Common myeloid progenitor, CD34-positive (primary cell): ENCODE measurements around the gene POU3F1.
A peak's percentile ranks its signal among the peaks of the same experiment; 100 is the strongest.

ENCODE experiments used
- CTCF ChIA-PET: fragments of 350-600 bp; sonication (Branson Sonifier 250); formaldehyde crosslinking; loops from one replicate; lab custom pipeline; 2021; ENCODE audit warnings: antibody characterized with exemption; lab: Charles Lee
- POLR2A ChIA-PET: fragments of 350-600 bp; sonication (Branson Sonifier 250); formaldehyde crosslinking; loops from one replicate; lab custom pipeline; 2021; ENCODE audit warnings: antibody characterized with exemption; lab: Charles Lee
- DNase-seq, 3 donors: peaks; one replicate each; pipeline versions ENCODE4 v3.0.0 to v3.0.0-alpha.2; 2013
- H3K27ac ChIP-seq, 2 experiments: 1 replicate in 1 of 2; 2 replicates in 1 of 2; pipeline ENCODE4 v1.7.0; 2013; ENCODE audit warnings: inconsistent platforms in 2 of 2, low read length in 2 of 2, mild to moderate bottlenecking in 2 of 2, low read depth in 1 of 2, moderate library complexity in 1 of 2; ENCODE audit not compliant: severe bottlenecking in 2 of 2, insufficient read depth in 1 of 2, poor library complexity in 1 of 2
- H3K27me3 ChIP-seq, 5 experiments: replicated peaks in 2 of 5; 1 replicate in 3 of 5; 2 replicates in 2 of 5; pipeline versions ENCODE4 v1.6.1 to v1.7.0; 2013; ENCODE audit warnings: low read length in 4 of 5, mild to moderate bottlenecking in 2 of 5, moderate library complexity in 2 of 5, inconsistent platforms in 1 of 5; ENCODE audit not compliant: insufficient read depth in 5 of 5, control insufficient read depth in 4 of 5
- H3K36me3 ChIP-seq, 4 experiments: 1 replicate in 2 of 4; 2 replicates in 2 of 4; pipeline versions ENCODE4 v1.6.1 to v1.7.0; 2013; ENCODE audit warnings: low read length in 3 of 4, control low read depth in 1 of 4, mild to moderate bottlenecking in 1 of 4; ENCODE audit not compliant: control insufficient read depth in 4 of 4, insufficient read depth in 4 of 4
- H3K4me1 ChIP-seq, 4 experiments: 1 replicate in 3 of 4; 2 replicates in 1 of 4; pipeline versions ENCODE4 v1.6.1 to v1.7.1; 2013; ENCODE audit warnings: low read length in 3 of 4, mild to moderate bottlenecking in 3 of 4, control low read depth in 1 of 4, inconsistent platforms in 1 of 4, moderate library complexity in 1 of 4; ENCODE audit not compliant: control insufficient read depth in 4 of 4, insufficient read depth in 4 of 4; ENCODE audit errors: control extremely low read depth in 1 of 4
- H3K4me3 ChIP-seq, 7 experiments: 1 replicate in 4 of 7; 2 replicates in 3 of 7; pipeline versions ENCODE4 v1.5.1 to v1.7.0; 2013; ENCODE audit warnings: mild to moderate bottlenecking in 7 of 7, low read length in 6 of 7, moderate library complexity in 6 of 7, inconsistent platforms in 2 of 7, low read depth in 2 of 7, control low read depth in 1 of 7; ENCODE audit not compliant: insufficient read depth in 4 of 7, control insufficient read depth in 1 of 7; ENCODE audit errors: extremely low read depth in 1 of 7
- H3K9me3 ChIP-seq, 5 experiments: 1 replicate in 4 of 5; 2 replicates in 1 of 5; pipeline versions ENCODE4 v1.6.1 to v1.7.1; 2013; ENCODE audit warnings: low read length in 4 of 5, mild to moderate bottlenecking in 2 of 5, inconsistent platforms in 1 of 5, low read depth in 1 of 5, moderate library complexity in 1 of 5; ENCODE audit not compliant: control insufficient read depth in 4 of 5, insufficient read depth in 2 of 5; ENCODE audit errors: control extremely low read depth in 1 of 5
- WGBS: methylation state at CpG from one replicate; pipeline ENCODE4 v1.1.5; 2013; ENCODE audit not compliant: insufficient coverage; 5-methylcytosine and 5-hydroxymethylcytosine counted together

Gene POU3F1

DNA sequence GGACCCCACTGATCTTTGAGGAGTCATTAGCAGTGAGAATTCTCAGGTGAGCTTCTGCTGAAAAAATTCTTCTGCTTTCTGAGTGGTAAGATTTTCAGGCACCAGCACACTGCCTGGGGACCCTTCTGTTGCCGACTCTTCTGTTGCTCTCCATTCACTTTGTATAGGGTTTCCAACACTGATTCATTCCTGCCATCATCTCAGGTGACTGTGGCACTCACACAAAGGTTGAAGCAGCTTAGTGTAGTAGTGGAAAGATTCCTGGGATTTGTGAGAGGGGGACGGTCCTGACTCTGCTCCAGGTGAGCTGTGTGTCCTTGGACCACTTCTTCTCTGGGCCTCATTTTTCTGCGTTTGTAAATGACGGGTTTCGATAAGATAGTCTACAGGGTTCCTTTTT, 24.6 kb downstream of the POU3F1 start:
- no peak for DNase-seq
- CTCF ChIA-PET = interaction anchor here (3.4 to 23.3 kb wide), 3 partner anchors 13 to 25 kb away, joined by 18 to 445 read pairs (median 25); partner anchors contain the start of gene SF3A3
- POLR2A ChIA-PET = no interaction called here
- no peaks in the 10 kb centered on the region for H3K9me3 ChIP-seq
- H3K27me3 ChIP-seq = no peaks in the 10 kb centered on the region
- peaks cover 3 to 18% (median 9%) of the 10 kb centered on the region in 4 experiments for H3K4me1 ChIP-seq
- peaks cover 22 to 83% (median 68%) of the 10 kb centered on the region in 4 experiments for H3K36me3 ChIP-seq
- 100% methylated on average over 5 of the region's 5 CpGs for WGBS
- H3K4me3 ChIP-seq = no peak overlapping the region
- H3K27ac ChIP-seq = no peak overlapping the region

DNA sequence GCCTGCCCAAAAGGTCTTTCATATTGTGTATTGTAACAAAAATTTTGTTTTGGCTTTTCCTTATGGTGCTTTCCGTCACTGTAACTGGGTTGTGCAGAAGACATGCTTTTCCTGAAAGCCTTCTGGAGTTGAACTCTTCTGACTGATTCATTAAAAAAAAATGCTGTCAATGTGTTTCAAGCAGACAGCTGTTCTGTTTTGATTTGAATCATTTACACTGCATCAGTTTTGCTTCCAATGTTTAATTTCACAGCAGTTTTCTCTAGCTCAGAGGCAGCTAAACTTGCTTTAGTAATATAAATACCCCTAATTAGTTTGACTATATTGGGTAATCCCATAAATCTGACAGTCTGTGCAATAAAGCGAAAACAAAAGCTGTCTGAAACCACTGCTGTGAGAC, 26.2 kb downstream of the POU3F1 start:
- 100% methylated on average over 2 of the region's 2 CpGs for WGBS
- ChIA-PET POLR2A (interaction anchor here (0.6 kb wide), 1 partner anchor 15 kb away, joined by 5 read pairs; the partner anchor contains the start of gene FHL3), CTCF (interaction anchor here (0.6 to 23.3 kb wide), 8 partner anchors 8 to 817 kb away, joined by 3 to 445 read pairs (median 13); partner anchors contain the start of gene SF3A3)
- no peaks in the 10 kb centered on the region for H3K27me3 ChIP-seq
- no peaks in the 10 kb centered on the region for H3K9me3 ChIP-seq
- H3K36me3 ChIP-seq = peaks cover 22 to 89% (median 73%) of the 10 kb centered on the region in 4 experiments
- H3K27ac ChIP-seq = no peak overlapping the region
- H3K4me1 ChIP-seq = peaks cover 0 to 10% (median 3%) of the 10 kb centered on the region in 4 experiments
- DNase-seq = no peak
- H3K4me3 ChIP-seq = no peak overlapping the region

DNA sequence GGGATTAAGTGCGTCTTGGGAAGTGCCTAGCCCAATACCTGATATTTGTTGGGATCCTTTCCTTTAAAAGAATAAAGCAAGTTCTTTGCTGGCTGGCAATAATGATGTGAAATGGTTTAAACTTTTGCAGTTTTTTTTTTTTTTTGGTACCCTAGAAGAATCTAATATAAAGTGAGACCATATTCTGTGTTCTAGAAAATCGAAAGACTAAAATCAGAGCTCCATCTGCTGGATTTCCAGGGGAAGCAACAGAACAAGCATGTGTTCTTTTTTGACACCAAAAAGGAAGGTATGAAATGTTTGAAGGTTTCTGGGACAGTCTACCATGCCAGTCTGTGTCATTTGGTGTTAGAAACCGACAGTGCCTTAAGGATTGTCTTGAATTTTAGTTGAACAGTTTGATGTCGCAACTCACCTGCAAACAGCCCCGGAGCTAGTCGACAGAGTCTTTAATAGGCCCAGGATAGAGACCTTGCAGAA, 27.7 kb downstream of the POU3F1 start:
- Histone ChIP-seq H3K27ac (no peak overlapping the region), H3K9me3 (no peaks in the 10 kb centered on the region), H3K27me3 (no peaks in the 10 kb centered on the region), H3K36me3 (peaks cover 22 to 86% (median 65%) of the 10 kb centered on the region in 4 experiments), H3K4me1 (peaks cover 0 to 20% (median 9%) of the 10 kb centered on the region in 4 experiments), H3K4me3 (no peak overlapping the region)
- ChIA-PET CTCF (interaction anchor here (0.9 to 23.3 kb wide), 7 partner anchors 9 to 818 kb away, joined by 3 to 445 read pairs (median 8); partner anchors contain the start of gene SF3A3), POLR2A (interaction anchor here (0.6 to 1.4 kb wide), 5 partner anchors 19 to 28 kb away, joined by 3 to 7 read pairs (median 4); no protein-coding TSS in a partner anchor)
- WGBS = 87% methylated on average over 4 of the region's 6 CpGs
- peak in 2 of 3 donors; percentile 71 to 75 for DNase-seq

DNA sequence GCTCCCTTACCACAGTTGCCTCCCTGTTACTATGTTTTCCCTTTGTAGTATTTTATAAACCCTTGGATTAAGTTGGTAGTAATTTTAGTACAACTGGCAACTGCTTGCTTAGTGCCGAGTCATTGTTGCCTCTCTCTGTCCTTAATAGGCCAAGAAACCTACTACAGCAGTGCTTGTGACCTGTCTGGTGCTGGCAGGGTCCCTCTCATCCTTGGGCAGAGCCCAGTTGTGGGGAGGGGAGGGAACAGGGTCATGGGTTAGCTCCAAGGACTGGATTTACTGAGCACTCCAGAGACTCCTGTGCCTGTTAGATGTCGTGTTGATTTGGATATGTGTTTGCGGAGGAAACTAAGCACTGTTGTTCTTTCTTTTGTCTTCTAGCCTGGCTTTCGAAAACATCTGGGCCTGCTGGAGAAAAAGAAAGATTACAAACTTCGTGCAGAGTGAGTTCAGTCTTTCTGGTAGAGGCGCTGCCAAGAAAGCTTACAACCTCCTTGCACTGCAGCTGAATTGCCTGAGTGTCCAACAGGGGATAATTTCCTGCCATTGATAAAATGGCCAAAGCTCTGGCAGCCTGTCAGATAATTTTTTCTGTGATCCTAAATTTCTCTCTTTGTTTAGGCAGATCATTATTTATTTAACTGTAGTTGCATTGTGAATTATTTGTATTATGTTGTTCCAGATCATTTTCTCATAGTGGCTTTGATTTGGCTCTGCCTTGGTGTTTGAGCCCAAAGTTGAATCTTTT, 30.4 kb downstream of the POU3F1 start:
- H3K9me3 ChIP-seq = no peaks in the 10 kb centered on the region
- 68% methylated on average over 4 of the region's 6 CpGs for WGBS
- peaks cover 4 to 40% (median 24%) of the 10 kb centered on the region in 4 experiments for H3K4me1 ChIP-seq
- CTCF ChIA-PET = interaction anchor here (0.7 to 23.3 kb wide), 4 partner anchors 9 to 31 kb away, joined by 3 to 445 read pairs (median 4); partner anchors contain the start of gene SF3A3
- peak overlapping the region in 1 of 2 experiments; percentile 56 for H3K27ac ChIP-seq
- H3K27me3 ChIP-seq = no peaks in the 10 kb centered on the region
- no peak for DNase-seq
- peaks cover 10 to 61% (median 45%) of the 10 kb centered on the region in 4 experiments for H3K36me3 ChIP-seq
- no peak overlapping the region for H3K4me3 ChIP-seq
- POLR2A ChIA-PET = no interaction called here

DNA sequence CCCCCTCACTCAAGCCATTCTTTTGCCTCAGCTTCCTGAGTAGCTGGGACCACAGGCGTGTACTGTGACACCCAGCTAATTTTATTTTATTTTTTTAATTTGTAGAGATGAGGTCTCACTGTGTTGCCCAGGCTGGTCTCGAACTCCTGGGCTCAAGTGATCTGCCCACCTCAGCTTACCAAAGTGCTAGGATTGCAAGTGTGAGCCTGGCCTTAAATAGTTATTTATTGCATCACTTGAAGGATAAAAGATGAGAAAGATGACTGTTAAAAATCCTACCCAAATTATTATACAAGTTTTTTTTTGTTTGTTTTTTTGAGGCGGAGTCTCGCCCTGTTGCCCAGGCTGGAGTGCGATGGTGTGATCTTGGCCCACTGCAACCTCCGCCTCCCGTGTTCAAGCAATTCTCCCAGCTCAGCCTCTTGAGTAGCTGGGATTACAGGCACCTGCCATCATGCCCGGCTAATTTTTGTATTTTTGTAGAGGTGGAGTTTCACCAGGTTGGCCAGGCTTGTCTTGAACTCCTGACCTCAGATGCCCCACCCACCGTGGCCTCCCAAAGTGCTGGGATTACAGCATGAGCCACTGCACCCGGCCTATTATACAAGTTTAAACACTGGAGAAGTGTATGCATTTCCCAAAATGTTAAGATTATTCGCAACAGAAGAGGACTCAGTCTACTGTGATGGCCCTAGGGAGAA, 31.7 kb downstream of the POU3F1 start:
- H3K36me3 ChIP-seq = peaks cover 2 to 50% (median 37%) of the 10 kb centered on the region in 4 experiments
- ChIA-PET POLR2A (no interaction called here), CTCF (interaction anchor here (1.2 to 23.3 kb wide), 3 partner anchors 9 to 18 kb away, joined by 7 to 445 read pairs (median 8); partner anchors contain the start of gene SF3A3)
- WGBS = 94% methylated on average over 8 of the region's 11 CpGs
- no peaks in the 10 kb centered on the region for H3K27me3 ChIP-seq
- no peak overlapping the region for H3K4me3 ChIP-seq
- no peaks in the 10 kb centered on the region for H3K9me3 ChIP-seq
- no peak for DNase-seq
- H3K4me1 ChIP-seq = peaks cover 6 to 51% (median 32%) of the 10 kb centered on the region in 4 experiments
- H3K27ac ChIP-seq = peak overlapping the region; percentile 0 to 96

DNA sequence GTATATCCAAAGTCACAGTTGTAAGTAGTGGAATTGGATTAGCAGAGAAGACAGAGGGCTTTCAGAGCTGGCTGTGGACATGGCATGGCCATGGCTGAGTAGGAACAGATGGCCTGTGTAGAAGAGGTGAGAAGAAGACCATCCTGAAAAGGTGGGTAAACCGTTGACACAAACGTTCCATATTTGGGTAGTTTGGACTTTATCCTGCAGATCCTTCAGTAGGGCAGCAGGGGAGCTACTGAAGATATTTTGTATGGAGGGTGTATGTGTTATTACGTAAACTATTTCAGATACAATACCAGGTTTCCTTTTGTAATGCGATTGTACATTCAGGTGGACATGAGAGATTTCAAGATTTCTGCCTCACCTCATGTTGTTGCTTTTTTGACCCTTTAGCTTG, 32.4 kb downstream of the POU3F1 start:
- ChIA-PET CTCF (interaction anchor here (1.1 to 23.3 kb wide), 4 partner anchors 10 to 805 kb away, joined by 4 to 445 read pairs (median 8); partner anchors contain the start of gene SF3A3), POLR2A (no interaction called here)
- Histone ChIP-seq H3K4me3 (peak overlapping the region in 2 of 7 experiments; percentile 92 to 98), H3K4me1 (peaks cover 7 to 58% (median 39%) of the 10 kb centered on the region in 4 experiments), H3K36me3 (peaks cover 0 to 45% (median 32%) of the 10 kb centered on the region in 4 experiments), H3K27me3 (no peaks in the 10 kb centered on the region), H3K27ac (peak overlapping the region in 1 of 2 experiments; percentile 96), H3K9me3 (no peaks in the 10 kb centered on the region)
- DNase-seq = peak in 2 of 3 donors; percentile 38 to 46
- WGBS = 39% methylated on average over 2 of the region's 4 CpGs
